OCI-LY7 (cell line): ENCODE measurements around the gene CDK5RAP3. TPM values are rescaled to one million over a fixed set of nuclear protein-coding genes. Genes with fewer than 3 reads are reported as not detected.

ENCODE experiments used
- BruUV-seq: library from RNA; stranded (reverse); fragments of 400-500 nt; replicated peaks from 2 replicates; lab custom pipeline; 2021; lab: Mats Ljungman, UMichigan
- CTCF ChIA-PET: fragments of 300-600 bp; sonication (Branson Sonifier 250); formaldehyde crosslinking; loops from one replicate; lab custom pipeline; 2022; ENCODE audit warnings: antibody characterized with exemption; ENCODE audit not compliant: unreplicated experiment; lab: Charles Lee
- POLR2A ChIA-PET: fragments of 300-600 bp; sonication (Branson Sonifier 250); formaldehyde crosslinking; loops from one replicate; lab custom pipeline; 2022; ENCODE audit warnings: antibody characterized with exemption; lab: Charles Lee
- DNase-seq: peaks from one replicate; pipeline ENCODE4 v3.0.0-alpha.2; 2015; ENCODE audit warnings: low spot score
- H2AFZ ChIP-seq: fragments of 200-600 bp; sonication (generic), shearing (Covaris generic); 2 replicates; pipeline ENCODE4 v1.6.1; 2014; ENCODE audit warnings: mild to moderate bottlenecking, antibody characterized with exemption, low read length, moderate library complexity
- H3K27ac ChIP-seq: fragments of 200-600 bp; sonication (generic); 2 replicates; pipeline ENCODE4 v1.5.1; 2014; ENCODE audit warnings: mixed run types, low read depth, mild to moderate bottlenecking, moderate library complexity, low read length, inconsistent platforms; ENCODE audit not compliant: poor library complexity, severe bottlenecking
- H3K36me3 ChIP-seq: fragments of 200-600 bp; sonication (generic); 2 replicates; pipeline ENCODE4 v1.6.1; 2014; ENCODE audit warnings: mild to moderate bottlenecking, antibody characterized with exemption, low read length, moderate library complexity, mixed read lengths; ENCODE audit not compliant: insufficient read depth
- H3K4me1 ChIP-seq: fragments of 200-600 bp; sonication (generic); 2 replicates; pipeline ENCODE4 v1.5.1; 2014; ENCODE audit warnings: mild to moderate bottlenecking, low read length; ENCODE audit not compliant: insufficient read depth, poor library complexity, severe bottlenecking
- H3K4me2 ChIP-seq: fragments of 200-600 bp; sonication (generic); 2 replicates; pipeline ENCODE4 v1.6.1; 2014; ENCODE audit warnings: mild to moderate bottlenecking, low read length
- H3K4me3 ChIP-seq: fragments of 200-600 bp; sonication (generic); 2 replicates; pipeline ENCODE4 v1.5.1; 2014; ENCODE audit warnings: mild to moderate bottlenecking, low read depth, low read length; ENCODE audit not compliant: poor library complexity, severe bottlenecking
- H3K79me2 ChIP-seq: fragments of 200-600 bp; sonication (generic); 2 replicates; pipeline ENCODE4 v1.6.1; 2016; ENCODE audit warnings: low read depth, mild to moderate bottlenecking, low read length, moderate library complexity, mixed read lengths; ENCODE audit not compliant: insufficient read depth
- H3K9me2 ChIP-seq: fragments of 200-600 bp; sonication (generic); 2 replicates; pipeline ENCODE4 v1.6.1; 2016; ENCODE audit warnings: mild to moderate bottlenecking, low read length, mixed read lengths; ENCODE audit not compliant: insufficient read depth
- H3K9me3 ChIP-seq: fragments of 200-600 bp; sonication (generic); 2 replicates; pipeline ENCODE4 v1.6.1; 2014; ENCODE audit warnings: mild to moderate bottlenecking, mixed run types, low read length, mixed read lengths
- H4K20me1 ChIP-seq: fragments of 200-600 bp; sonication (generic); 2 replicates; pipeline ENCODE4 v1.6.1; 2014; ENCODE audit warnings: mild to moderate bottlenecking, antibody characterized with exemption, low read length, moderate library complexity, mixed read lengths; ENCODE audit not compliant: insufficient read depth
- CTCF ChIP-seq: fragments of 200-600 bp; sonication (generic); conservative IDR thresholded peaks from 2 replicates; pipeline ENCODE4 v1.5.1; 2014; ENCODE audit warnings: mild to moderate bottlenecking, antibody characterized with exemption, low read length, moderate library complexity, mixed read lengths
- EZH2phosphoT487 ChIP-seq: fragments of 200-600 bp; sonication (generic); IDR thresholded peaks from 2 replicates; pipeline ENCODE4 v1.6.1; 2018; ENCODE audit warnings: low read depth, borderline replicate concordance, mild to moderate bottlenecking, mixed run types, antibody characterized with exemption, low read length, moderate library complexity, mixed read lengths
- intact Hi-C: fragments of 100-400 bp; cut with micrococcal nuclease; formaldehyde crosslinking; loops from one replicate; pipeline ENCODE4 v1.10.0; 2022; ENCODE audit not compliant: unreplicated experiment
- total RNA-seq, 2 experiments: library from RNA; depleted of rRNA in 1 of 2; stranded (reverse); fragments of >200 nt in 1 of 2; shearing (Covaris generic) in 1 of 2; gene quantifications; 2 replicates each; pipeline ENCODE4 v1.2.3, GENCODE V29; 2014 to 2022

The CDK5RAP3 gene
- total RNA-seq, 2 experiments from 2014 or later, result 241 to 256 TPM

- no TSS peak for BruUV-seq
- no peak overlapping the region for H3K4me3 ChIP-seq
- DNase-seq, result peak; percentile 87
- CTCF ChIA-PET, result interaction anchor here (0.5 kb wide), 1 partner anchor 95 kb away, joined by 3 read pairs; no protein-coding TSS in a partner anchor
- no peak overlapping the region for H3K27ac ChIP-seq
- H3K9me3 ChIP-seq, result no peaks in the 10 kb centered on the region
- intact Hi-C loops, result loop anchor here (1.0 to 5.0 kb wide), 2 partner anchors 48 to 591 kb away; partner anchors contain the start of gene HOXB8
- H4K20me1 ChIP-seq, result no peaks in the 10 kb centered on the region
- H3K79me2 ChIP-seq, result no peaks in the 10 kb centered on the region
- H3K4me2 ChIP-seq, result no peak overlapping the region
- peak; percentile 92 for TF ChIP-seq CTCF
- no peak for TF ChIP-seq EZH2phosphoT487
- POLR2A ChIA-PET, result interaction anchor here (1.2 to 1.5 kb wide), 2 partner anchors 21 to 28 kb away, joined by 3 to 4 read pairs; partner anchors contain the start of gene NFE2L1
- no peak overlapping the region; the same call in 1 of the 2 replicates for H2AFZ ChIP-seq
- no peaks in the 10 kb centered on the region for H3K9me2 ChIP-seq
- peaks cover 32% of the 10 kb centered on the region for H3K4me1 ChIP-seq
- H3K36me3 ChIP-seq, result no peaks in the 10 kb centered on the region
Measured at GRCh38 chr17:48026502-48027321, 55.8 kb downstream of the CDK5RAP3 start.

GRCh38 chr17:48027322-48027981, 56.5 kb downstream of the CDK5RAP3 start:
- Histone ChIP-seq H3K36me3 (no peaks in the 10 kb centered on the region), H2AFZ (no peak overlapping the region), H3K79me2 (no peaks in the 10 kb centered on the region), H3K4me2 (no peak overlapping the region), H3K27ac (no peak overlapping the region), H3K9me3 (no peaks in the 10 kb centered on the region), H3K9me2 (no peaks in the 10 kb centered on the region), H3K4me1 (peaks cover 32% of the 10 kb centered on the region), H4K20me1 (no peaks in the 10 kb centered on the region), H3K4me3 (no peak overlapping the region)
- ChIA-PET POLR2A (interaction anchor here (1.2 to 1.5 kb wide), 2 partner anchors 20 to 27 kb away, joined by 3 to 4 read pairs; partner anchors contain the start of gene NFE2L1), CTCF (interaction anchor here (0.5 to 0.6 kb wide), 2 partner anchors 29 to 95 kb away, joined by 3 read pairs; no protein-coding TSS in a partner anchor)
- BruUV-seq, result no TSS peak
- DNase-seq, result no peak
- intact Hi-C loops, result loop anchor here (5.0 kb wide), 1 partner anchor 590 kb away; the partner anchor contains the start of gene HOXB8
- TF ChIP-seq CTCF, result no peak
- TF ChIP-seq EZH2phosphoT487, result no peak
